HG02938 (cell line): ENCODE data around the gene TCF4.

Experiments used
- ATAC-seq: cut with Tn5 transposase; IDR thresholded peaks from one replicate; pipeline ENCODE4 v1.9.1; 2021; ENCODE audit warnings: mild to moderate bottlenecking, moderate library complexity; ENCODE audit not compliant: unreplicated experiment

Gene TCF4

DNA sequence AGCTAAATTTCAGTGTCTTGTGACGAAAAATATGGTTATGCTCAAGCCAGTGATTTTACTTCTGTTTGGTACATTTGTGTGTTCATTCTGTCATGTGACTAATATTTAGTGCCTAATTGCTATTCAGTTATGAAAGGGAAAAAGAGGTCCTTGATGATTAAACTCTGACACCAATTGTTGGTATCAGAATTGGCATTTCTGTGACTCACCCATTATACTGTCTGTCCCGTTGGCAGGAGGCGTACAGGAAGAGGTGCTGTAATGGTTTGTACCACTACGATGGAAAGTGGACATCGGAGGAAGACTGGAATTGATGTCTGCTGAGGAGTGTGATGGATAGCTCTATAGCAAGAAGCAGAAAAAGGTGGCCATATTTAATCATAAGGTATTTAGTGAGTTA is 318.4 kb downstream of the TCF4 start:
- ATAC-seq: no peak

DNA sequence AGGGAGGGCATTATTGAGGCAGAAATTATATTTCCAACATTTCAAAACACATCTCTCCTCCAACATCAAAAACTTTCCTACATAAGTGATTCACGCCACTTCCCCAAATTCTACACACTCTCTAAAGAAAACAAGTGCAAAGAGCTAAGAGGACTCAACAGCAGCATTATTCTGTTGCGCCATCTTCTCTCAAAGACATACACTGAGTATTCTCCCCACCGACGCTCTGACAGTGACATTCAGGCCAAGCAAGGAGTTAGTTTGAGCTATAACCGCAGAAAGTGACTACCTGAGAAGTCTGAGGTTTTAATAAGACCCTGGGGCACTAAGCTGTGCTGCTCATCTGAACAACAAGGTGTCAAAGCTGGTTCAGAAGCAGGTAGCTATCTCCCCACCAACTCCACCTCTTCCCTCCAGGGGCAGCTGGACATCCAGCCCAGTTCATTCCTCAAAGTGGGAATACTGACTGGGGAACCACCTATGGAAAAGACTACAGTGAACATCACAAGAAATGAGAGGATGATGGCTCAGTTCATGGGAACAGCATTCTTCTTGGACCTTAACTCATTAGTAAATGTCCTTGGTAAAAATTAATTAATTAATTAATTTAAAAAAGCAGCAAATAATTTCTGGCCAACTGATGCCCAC is 319.2 kb downstream of the TCF4 start:
- peak; percentile 38 for ATAC-seq

DNA sequence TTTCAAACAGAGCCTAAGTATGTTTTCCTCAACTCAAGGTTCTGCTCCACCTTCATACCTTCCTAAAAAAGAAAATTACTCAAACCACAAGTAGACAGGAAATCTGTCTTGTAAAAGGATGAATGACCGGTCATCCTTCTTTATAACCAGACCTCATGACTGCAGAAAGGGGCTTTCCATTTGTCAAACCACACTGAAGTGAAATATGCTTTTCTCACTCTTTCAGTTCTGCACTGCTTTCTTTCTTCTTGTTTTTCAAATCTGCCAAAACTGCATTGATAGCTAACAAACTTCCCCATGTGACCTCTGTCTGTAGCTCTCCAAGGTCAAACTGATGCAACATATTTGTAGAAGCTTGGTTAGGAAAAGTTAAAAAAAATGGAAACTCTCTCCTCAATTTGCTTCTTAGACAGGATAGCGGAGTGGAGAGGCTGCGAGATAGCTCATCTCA is 319.8 kb downstream of the TCF4 start:
- peak; percentile 71 for ATAC-seq

DNA sequence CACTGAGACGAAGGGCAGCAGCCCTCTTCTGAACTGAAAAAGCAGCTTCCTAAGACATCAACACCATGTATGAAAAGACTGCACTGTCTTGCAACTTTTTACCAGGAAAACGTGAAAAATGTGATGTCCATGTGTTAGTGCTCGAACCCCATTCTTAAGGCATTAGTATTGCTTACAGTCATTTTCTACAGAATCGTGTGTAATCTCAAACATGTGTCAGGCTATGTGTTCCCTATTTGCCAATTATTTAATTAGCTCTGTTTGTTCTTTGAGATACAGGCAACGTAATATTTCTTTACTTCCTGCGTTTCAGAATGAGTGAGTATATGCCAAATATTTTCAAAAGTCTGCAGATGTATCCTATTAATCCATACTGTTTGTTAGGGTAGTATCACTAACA is 321.0 kb downstream of the TCF4 start:
- no peak for ATAC-seq

DNA sequence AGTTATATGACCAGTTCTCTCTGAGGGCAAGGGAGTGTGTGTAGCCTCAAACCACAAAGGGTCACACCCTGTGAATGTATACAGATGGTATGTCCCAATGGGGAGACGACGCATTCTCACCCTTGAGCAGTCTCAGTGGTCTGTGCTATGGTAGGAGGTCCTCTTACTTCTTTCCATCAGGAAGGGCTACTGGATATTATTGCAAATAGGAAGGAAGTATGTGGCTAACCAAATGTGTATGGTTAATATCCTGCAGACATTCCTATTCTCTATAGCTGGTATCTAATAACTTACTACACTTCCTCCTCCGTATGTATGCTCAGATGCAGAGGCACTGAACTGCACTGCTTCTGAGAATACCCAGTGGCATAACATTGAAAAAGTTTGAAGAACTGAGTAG is 322.0 kb downstream of the TCF4 start:
- ATAC-seq: peak; percentile 40

DNA sequence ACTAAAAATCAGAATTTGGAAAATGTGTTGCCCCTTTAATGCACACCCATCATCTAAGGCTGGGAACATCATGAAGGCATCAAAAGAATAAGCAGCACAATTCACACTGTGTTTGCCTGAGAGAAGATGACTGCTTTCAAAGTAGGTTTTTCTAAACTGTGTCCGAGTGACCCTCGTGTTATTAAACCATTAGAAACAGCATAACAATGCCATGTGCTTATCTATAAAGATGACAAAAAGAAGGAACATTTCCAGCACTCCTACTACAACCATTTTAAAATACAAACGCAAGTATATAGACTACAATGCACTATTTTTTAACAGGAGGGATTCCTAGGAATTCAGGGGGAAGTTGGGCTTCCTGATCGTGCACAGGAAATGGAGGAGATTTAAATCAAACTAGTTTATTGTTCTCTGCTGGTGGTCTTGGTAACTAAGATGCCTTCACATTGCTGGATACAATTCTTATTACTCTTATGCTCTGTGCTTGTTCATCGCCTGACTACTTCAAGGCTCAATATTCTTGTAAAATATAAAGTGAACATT is 322.8 kb downstream of the TCF4 start:
- ATAC-seq: no peak

DNA sequence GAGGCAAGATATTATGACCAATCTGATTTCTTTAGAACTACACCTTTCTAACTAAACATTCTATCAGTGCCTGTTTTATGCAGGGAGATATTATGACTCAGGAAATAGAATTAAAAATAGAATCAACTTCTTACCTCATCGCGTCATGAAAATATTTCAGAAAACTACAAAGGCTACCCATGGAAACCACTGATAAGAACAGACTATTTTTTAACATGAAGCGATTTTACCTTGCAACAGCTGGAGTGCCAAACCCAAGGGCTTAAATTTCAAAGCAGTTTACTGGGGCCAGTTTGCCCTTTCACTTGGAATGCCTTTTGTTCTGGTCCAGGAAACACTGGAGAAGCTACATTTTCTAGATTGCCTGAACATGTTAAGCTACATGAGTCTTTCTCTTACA is 323.9 kb downstream of the TCF4 start:
- no peak for ATAC-seq

DNA sequence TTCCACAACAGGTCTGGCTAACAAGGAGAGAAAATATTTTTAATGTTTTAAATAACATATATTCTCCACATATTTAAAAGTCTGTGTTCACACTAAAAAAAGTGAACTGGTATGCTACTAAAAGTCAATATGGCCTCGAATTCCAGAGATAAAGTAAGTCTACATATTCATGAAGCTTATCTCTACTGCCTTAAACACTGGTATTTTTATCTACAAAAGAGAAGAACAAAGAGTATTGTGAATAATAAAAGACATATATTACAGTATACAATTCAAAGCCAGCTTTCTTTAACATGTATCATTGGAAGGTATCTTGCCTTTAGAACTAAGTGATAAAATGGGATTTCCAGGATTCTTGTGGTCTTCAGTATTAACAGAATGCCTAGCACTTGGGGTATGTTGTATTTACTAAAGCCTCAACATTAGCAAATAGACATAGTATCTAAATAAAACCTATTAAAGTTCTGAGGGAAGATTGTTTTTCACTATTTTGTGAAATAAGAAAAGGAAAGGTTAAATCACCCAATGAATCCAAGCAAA is 325.9 kb downstream of the TCF4 start:
- no peak for ATAC-seq

DNA sequence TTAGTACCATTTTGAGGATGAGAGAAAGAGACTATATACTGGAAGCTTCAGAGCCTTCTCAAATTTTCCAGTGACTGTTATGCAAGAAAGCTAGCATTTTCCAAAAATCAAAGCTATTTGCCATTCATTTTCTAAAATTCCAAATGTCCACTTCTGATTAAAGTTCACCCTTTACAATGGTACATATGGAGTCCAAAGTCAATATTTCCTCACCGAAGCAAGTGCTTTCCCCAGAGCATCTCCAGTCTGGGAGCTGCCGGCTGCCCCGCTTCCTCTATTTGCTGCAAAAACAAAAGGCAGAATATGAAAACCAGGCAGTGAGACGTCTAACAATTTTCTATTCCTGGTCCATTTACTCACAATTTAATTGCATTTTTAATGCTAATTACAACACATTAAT is 326.7 kb downstream of the TCF4 start:
- no peak for ATAC-seq

DNA sequence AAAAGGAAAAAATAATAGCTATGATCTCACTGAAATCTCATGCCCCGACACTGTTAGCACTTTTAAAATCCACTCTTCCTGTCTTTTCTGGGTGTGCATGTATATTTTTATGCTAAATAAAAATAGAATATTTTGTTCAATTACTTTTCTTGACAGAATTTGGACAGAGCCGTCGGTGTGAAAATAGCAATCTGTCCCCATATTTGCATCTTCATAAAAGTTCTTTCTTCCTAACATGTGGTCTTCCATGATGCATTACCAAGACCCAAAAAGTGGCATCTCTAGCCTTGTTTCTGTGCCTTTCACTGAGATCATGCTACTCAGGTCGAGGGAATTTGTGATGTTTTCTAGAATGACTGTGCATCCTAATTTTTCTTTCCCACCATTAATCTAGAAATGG is 329.9 kb downstream of the TCF4 start:
- ATAC-seq: no peak

DNA sequence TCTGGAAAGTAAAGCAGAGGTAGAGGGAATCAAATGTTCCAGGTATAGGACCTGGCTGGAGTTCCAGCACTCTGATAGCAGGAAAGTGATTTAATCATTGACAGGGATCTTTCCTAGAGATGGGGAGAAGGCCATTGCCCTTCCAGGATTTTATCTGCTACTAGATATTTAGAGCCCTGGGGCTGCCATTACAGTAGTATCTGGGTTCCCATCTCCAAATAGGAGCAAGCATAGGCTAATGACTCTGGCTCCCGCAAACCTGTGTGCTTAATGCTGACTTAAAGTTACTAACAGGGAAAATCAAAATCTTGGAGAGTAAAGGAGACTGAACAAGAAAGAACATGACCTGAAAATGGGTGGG is 331.1 kb downstream of the TCF4 start:
- ATAC-seq: no peak

DNA sequence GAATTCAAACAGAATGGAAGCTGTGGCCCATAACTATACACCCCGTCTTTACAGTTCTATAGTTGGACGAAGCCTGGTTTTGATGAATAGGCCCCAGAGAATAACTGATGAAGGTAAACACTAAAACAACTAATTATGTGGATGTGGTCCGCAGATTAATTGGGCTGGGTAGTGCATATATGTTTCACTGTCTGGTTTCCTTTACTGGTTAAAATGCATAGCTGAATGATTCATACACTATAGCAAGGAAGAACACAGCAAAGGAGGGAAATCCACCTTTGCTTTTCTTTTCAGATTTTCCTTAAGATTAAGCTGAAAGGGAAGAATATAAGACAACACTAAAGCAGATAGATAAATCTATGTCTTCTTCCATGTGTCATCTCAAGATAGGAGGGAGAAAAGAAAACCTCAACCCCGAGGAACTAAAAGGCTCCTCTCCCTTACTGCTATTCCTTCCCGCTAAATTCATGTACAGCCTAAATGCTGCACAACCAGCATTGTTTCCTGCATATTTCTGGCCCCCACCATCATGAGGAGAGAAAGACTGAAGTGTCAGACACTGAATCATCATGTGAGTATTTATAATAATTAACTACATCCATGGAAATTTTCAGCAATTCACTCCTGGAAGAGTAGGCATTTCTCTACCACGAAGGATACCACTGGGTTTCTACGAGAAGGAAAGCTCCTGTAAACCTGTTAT is 331.6 kb downstream of the TCF4 start:
- no peak for ATAC-seq

DNA sequence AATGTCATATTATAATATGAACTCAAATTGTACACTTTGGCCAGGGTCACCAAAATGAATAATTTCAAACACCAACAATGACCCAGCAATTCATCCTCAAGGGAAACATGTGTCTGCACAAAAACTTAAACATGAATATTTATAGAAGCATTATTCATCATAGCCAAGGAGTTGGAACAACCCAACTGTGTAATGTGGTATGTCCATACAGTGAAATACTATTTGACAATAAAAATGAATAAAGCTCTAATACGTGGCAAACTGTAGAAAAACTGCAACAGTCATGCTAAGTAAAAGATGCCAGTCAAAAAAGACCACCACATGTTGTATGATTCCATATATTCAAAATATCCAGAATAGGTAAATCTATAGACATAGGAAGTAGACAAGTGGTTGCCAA is 334.2 kb downstream of the TCF4 start:
- no peak for ATAC-seq

DNA sequence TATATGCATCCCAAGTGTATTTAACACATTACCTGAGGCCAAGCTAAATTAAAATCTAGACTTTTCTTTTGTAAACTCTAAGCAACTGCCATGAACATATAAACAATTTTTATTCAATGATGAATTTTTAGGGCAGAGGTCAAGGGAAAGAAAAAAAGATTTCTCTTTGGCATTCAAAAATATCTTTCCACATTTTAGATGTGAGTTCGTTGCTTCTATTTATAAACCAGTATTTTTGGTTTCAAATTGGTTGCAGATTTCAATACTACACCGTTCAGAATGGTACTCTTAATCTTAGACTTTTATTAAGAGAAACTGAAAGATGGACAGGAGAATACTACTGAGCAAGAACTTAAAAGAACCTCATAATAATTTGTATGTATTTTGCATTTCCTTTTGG is 335.1 kb downstream of the TCF4 start:
- peak; percentile 57 for ATAC-seq

DNA sequence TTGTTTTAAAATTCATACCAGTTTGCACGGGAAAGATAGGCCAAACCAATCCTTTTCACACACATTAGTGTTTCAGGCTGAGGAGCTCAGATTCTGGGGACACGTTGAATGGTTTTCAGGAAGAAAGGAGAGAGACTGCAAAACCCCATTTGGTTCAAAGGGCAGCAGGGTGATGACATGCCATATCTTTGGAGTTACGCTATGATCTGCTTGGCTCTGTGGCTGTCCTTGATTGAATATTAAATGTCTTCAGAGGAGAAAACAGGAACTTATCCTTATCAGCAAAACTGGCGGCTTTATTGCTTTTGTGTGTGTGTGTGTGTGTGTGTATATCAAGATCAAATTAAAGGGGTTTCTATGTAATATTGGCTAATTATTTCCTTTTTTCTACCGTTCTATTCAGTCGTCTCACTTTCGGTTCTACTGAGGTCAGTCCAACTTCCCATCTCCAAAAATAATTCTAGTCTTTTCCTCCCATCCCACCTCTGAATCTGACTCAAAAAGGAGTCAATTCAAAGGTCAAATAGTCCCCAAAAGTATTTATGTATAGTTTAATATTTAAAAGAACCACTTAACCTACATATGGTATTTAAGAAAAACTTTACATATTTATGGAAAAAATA is 335.8 kb downstream of the TCF4 start:
- no peak for ATAC-seq

DNA sequence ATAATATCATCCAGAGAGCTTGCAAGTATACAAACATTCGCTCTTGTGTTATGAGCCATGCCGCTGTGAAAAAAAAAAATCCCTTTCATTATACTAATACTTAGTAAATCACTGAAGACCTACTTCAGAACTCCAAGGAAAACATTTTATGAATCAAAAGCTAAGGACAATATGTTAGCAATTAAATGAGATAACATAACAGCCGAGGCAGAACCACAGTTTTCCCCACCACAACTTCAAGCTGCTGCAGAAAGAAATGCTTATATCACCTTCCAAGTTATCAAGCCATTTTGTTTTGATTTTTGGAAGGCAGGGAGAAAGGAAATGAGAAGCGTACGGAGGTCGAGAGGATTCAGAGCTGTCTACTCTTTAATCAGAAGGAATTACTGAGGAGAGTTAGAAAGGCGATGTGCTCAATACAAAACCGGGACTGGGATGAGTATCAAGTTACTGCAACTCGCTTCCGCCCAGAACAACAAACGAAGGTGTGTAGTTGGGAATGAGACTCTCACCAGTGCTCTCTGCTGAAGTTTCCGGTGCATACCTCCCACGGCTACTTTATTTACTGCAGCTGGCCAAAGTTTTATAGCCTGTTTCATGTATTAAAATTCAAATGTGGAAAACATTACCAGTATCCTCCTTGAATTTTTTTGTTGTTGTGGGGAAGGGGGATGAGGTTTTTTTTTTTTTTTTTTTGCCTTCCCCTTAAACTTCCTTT is 336.6 kb downstream of the TCF4 start:
- no peak for ATAC-seq

DNA sequence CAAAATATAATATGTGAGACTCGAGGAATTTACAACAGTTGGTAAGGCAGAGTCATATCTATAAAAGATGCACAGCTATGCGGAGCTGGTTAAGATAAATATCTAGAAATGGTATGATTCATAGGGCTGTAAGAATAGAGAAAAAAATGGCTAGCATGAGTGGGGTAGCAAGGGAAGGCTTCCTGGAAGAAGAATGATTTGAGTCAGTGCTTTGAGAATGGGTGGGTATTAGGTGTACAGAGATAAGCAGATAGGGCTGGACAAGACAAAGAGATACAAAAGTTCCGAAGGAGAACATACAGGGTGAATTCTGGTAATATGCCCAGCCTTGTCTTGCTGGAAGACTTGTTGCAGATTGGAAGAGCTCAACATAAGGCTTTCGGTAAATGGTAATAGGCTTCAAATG is 337.2 kb downstream of the TCF4 start:
- peak; percentile 31 for ATAC-seq

DNA sequence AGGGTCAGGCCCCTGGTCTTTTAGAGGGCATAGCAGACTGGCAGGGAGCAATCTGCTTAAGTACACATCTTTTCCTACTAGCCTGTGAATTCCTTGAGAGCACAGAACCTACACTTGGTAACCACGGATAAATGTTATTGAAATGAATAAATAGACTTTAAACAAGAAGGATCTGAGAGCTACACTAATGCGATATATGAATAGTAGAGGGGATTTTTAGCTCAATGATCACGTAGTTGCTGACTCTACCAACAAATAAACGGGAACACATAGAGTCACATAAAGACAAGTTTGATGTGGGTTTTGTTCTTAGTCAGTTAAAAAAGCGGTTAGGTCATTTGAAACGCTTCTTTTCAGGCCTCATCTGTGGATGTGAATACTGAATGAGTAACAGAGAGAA is 338.4 kb downstream of the TCF4 start:
- peak; percentile 40 for ATAC-seq

DNA sequence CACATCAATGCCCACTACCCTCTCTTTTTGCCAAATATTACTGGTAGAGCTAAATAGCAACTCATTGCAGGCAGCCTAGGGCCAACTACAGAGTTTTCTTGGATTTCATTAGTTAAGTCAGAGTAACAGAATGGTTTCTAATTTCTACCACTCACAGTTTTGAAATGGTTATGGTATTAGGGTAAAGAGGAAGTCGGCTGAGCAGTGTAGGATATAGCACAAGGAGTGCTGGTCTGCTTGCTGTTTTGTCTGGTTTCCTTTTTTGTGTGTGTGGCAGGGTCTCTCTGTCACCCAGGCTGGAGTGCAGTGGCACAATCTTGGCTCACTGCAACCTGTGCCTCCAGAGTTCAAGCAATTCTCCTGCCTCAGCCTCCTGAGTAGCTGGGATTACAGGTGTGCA is 339.5 kb downstream of the TCF4 start:
- ATAC-seq: no peak

DNA sequence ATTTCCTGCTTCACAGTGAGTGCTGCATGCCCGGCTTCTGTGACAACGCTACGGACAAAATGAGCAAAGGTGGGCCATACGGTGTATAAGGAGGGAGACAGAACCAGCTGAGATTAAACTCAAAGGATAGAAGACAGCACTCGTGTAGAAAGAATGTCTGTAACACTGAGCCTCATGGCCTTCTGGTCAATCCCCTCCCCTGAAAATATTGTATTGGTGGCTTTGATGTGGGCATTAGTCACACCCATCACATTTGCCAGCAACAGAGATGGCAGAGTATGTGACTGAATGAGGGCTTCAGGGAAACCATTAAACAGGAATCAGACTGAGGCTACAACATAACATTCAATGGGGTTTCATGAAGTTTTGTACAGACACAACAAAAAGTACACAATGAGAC is 341.0 kb downstream of the TCF4 start:
- ATAC-seq: no peak

DNA sequence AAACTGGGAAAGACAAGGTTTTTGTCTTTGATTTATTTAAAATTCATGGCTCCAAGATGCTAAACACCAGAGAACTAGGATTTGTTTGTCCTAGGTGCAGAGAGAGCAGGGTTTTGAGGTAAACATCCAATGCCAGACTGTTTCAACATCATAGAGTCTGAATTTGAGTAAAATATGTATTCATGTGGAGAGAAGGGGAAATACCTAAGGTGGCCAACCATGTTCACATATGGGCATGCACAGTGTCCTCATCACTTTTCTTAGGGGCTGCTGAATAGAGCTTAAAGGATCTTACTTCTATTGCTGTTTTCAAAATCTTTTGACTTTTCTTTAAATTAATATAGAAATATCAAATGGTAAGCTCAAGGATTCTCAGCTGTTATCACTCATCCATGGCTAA is 341.7 kb downstream of the TCF4 start:
- no peak for ATAC-seq
